Thyroid gland (tissue), 4 donors: Measurements from ENCODE around the gene EIF3J.

Experiments used
- CTCF ChIP-seq, 6 experiments: fragments of 200-600 bp in 3 of 6; fragments of 450-650 bp in 3 of 6; sonication (generic) in 3 of 6; IDR thresholded peaks; one replicate each; pipeline ENCODE4 v1.5.1; 2016 to 2019; ENCODE audit warnings: antibody characterized with exemption in 6 of 6, mild to moderate bottlenecking in 2 of 6, inconsistent platforms in 1 of 6, moderate library complexity in 1 of 6
- POLR2A ChIP-seq, 2 donors: fragments of 450-650 bp; IDR thresholded peaks; one replicate each; pipeline ENCODE4 v1.6.1; 2017; ENCODE audit warnings: antibody characterized with exemption in 2 of 2, mild to moderate bottlenecking in 2 of 2, moderate library complexity in 1 of 2

GRCh38 chr15:44591326-44591725, 54.4 kb downstream of the EIF3J start:
- no peak for TF ChIP-seq POLR2A (IDR thresholded peaks at IDR 0.05)
- TF ChIP-seq CTCF (IDR thresholded peaks at IDR 0.05) = no peak
